UCSD-AML1 (cell line): ENCODE data around the gene BICC1.

Experiments
- DNase-seq: peaks from one replicate; lab custom pipeline; 2025; ENCODE audit not compliant: unreplicated experiment; lab: John Stamatoyannopoulos, UW

The BICC1 gene

GRCh38 chr10:58773944-58774343 lies 261.3 kb downstream of the BICC1 start:
- DNase-seq: no peak

- no peak for DNase-seq
Observed at GRCh38 chr10:58775960-58776567, 263.4 kb downstream of the BICC1 start.

- no peak for DNase-seq
Observed at GRCh38 chr10:58776568-58777318, 264.1 kb downstream of the BICC1 start.

- no peak for DNase-seq
Observed at GRCh38 chr10:58778966-58779365, 266.3 kb downstream of the BICC1 start.

GRCh38 chr10:58779594-58779993 lies 266.9 kb downstream of the BICC1 start:
- no peak for DNase-seq

- DNase-seq: no peak
Observed at GRCh38 chr10:58780476-58780875, 267.8 kb downstream of the BICC1 start.

GRCh38 chr10:58781873-58782488 lies 269.3 kb downstream of the BICC1 start:
- DNase-seq: no peak

GRCh38 chr10:58782876-58783851 lies 270.5 kb downstream of the BICC1 start:
- no peak for DNase-seq

- no peak for DNase-seq
Observed at GRCh38 chr10:58784361-58784760, 271.7 kb downstream of the BICC1 start.

- no peak for DNase-seq
Observed at GRCh38 chr10:58785354-58785753, 272.7 kb downstream of the BICC1 start.

GRCh38 chr10:58791137-58791536 lies 278.5 kb downstream of the BICC1 start:
- DNase-seq: no peak

GRCh38 chr10:58795560-58795959 lies 282.9 kb downstream of the BICC1 start:
- DNase-seq: no peak

GRCh38 chr10:58796242-58796641 lies 283.6 kb downstream of the BICC1 start:
- no peak for DNase-seq

- DNase-seq: no peak
Observed at GRCh38 chr10:58796824-58797223, 284.2 kb downstream of the BICC1 start.

- no peak for DNase-seq
Observed at GRCh38 chr10:58797356-58797755, 284.7 kb downstream of the BICC1 start.

- DNase-seq: no peak
Observed at GRCh38 chr10:58802047-58802446, 289.4 kb downstream of the BICC1 start.

GRCh38 chr10:58806323-58806722 lies 293.7 kb downstream of the BICC1 start:
- DNase-seq: no peak

GRCh38 chr10:58806970-58807628 lies 294.4 kb downstream of the BICC1 start:
- no peak for DNase-seq

GRCh38 chr10:58807629-58808022 lies 295.0 kb downstream of the BICC1 start:
- DNase-seq: no peak

GRCh38 chr10:58810751-58811150 lies 298.1 kb downstream of the BICC1 start:
- no peak for DNase-seq

GRCh38 chr10:58813573-58813972 lies 300.9 kb downstream of the BICC1 start:
- DNase-seq: no peak
